GM19455 (cell line): Measurements from ENCODE around the gene PLLP.

Source experiments
- ATAC-seq: cut with Tn5 transposase; IDR thresholded peaks from one replicate; pipeline ENCODE4 v1.9.1; 2021; ENCODE audit not compliant: unreplicated experiment

PLLP gene

DNA sequence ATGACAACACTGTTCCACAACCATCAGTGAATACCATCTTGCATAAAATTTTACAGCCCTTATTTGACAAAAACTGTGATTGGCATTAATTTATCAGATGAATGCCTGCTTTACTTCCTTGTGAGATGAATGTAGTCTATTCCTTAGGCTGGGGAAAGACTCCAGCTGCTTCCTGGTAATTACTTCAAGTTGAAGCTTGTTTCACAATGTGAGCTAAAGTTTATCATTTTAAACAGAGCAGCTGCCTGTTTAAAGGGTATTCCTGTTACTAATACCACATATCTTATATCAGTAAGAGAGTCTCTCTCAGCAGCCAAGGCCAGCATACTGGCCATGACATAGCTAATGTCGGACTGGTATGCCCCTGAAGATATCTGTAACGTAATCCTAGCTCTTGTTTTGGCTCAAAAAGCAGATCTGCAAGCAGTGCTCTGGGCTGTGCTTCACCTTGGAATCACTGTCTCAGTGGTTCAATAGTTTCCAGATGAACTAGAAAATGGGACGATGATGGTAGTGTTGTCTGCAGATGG is 52.6 kb downstream of the PLLP start:
- ATAC-seq: no peak

GRCh38 chr16:57229079-57229478 is 55.4 kb downstream of the PLLP start:
- ATAC-seq: no peak

DNA sequence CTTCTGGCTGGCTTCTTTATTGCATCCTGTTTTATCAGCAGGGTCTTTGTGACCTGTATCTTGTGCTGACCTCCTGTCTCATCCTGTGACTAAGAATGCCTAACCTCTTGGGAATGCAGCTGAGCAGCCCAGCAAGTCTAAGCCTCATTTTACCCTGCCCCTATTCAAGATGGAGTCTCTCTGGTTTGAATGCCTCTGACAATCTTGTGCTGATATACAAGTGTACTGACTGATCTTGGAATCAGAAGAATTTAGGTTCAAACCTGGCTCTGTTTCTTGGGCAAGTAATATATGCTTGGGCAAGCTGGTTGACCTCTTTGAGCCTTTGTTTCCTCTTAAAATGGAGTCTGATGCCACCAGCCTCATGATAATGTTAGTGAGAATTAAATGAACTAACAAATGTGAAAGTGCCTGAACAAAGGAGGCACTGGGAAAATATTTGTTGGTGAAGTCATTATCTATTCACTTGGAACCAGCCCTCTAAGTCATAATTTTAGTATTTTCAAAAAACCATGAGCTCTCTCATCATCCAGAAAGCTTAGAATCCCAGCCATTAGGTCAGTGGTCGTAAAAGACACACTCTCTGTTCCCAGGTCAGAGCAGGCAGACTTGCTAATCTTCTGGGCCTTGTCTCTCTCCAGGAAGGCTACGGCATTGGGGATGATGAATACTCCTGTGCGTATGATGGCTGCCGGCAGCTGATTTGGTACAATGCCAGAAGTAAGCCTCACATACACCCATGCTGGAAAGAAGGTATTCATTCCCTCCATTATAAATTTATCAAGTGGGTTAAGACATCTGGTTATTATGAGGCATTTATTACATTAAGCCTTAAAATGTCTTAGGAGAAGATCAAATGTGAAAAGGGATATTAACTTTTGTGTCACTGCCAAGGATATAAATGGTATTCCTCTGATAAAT is 57.5 kb downstream of the PLLP start:
- no peak for ATAC-seq

DNA sequence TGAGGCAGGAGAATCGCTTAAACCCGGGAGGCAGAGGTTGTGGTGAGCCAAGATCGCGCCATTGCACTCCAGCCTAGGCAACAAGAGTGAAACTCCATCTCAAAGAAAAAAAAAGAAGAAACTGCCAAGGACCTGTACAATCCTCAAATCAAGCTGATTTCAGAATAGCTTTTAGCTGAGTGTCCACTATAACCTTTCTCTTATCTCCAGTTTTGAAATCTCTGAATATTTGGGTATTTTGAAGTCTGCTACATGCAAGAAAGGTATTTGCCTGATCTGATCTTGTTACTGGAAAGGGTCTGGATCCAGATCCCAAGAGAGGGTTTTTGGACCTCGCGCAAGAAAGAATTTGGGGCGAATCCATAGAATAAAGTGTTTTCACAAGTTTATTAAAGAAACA is 58.5 kb downstream of the PLLP start:
- no peak for ATAC-seq

DNA sequence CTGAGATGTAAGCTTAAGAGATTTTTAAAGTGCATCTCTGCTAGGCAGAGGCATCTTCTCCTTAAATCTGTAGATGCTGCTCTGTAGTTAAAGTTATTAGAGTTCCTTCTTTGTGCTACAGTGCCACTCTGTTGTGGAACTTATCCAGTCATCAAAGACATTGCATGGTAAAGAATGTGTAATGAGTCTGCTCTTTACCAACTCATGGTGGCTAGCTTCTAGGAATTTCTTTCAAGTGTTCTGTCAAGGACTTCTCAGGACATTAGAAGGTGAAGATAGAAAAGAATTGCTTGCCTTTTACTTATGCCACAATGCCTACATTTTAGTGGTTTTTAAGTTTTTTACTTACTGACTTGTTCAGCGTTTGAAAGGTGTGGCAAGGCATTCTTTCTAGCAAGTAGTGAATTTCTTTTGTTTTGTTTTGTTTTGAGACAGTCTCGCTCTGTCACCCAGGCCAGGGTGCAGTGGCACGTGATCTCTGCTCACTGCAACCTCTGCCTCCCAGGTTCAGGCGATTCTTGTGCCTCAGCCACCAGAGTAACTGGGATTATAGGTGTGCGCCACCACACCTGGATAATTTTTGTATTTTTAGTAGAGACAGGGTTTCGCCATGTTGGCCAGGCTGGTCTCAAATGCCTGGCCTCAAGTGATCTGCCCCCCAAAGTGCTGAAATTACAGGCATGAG is 59.7 kb downstream of the PLLP start:
- no peak for ATAC-seq

- ATAC-seq: no peak
Measured at GRCh38 chr16:57223057-57223456, 61.4 kb downstream of the PLLP start.

GRCh38 chr16:57216968-57217367 is 67.5 kb downstream of the PLLP start:
- no peak for ATAC-seq

DNA sequence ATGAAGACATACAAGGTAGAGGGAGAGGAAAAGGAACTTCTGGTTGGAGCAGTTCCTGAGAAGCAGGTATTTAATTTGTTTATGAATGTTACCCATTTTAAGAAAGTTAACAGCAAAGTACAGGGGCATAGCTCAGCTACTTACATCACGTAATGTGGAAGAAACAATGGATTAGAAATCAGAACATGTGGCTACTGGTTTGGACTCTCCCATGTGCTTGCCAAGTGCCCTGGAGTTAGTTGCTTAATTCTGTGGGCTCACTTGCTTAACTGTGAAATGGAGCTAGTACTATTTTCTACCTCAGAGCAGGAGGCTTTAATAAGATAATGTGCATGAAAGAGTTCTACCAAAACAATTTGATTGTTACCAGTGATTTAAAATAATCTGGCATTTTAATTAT is 71.0 kb downstream of the PLLP start:
- no peak for ATAC-seq

DNA sequence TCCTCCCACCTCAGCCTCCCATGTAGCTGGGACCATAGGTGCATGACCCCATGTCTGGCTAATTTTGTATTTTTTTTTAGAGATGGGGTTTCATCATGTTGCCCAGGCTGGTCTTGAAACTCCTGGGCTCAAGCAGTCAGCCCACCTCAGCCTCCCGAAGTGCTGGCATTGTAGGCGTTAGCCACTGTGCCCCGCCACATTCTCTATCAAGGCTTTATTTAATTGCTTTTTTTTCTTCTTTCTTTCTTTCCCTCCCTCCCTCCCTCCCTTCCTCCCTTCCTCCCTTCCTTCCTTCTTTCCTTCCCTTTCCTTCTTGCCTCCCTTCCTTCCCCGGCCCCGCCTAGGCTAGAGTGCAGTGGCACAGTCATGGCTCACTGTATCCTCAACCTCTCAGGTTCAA is 74.7 kb downstream of the PLLP start:
- no peak for ATAC-seq

- ATAC-seq: no peak
Measured at GRCh38 chr16:57208926-57209325, 75.5 kb downstream of the PLLP start.
